ENCODE measurements around the gene BARD1.

DNA sequence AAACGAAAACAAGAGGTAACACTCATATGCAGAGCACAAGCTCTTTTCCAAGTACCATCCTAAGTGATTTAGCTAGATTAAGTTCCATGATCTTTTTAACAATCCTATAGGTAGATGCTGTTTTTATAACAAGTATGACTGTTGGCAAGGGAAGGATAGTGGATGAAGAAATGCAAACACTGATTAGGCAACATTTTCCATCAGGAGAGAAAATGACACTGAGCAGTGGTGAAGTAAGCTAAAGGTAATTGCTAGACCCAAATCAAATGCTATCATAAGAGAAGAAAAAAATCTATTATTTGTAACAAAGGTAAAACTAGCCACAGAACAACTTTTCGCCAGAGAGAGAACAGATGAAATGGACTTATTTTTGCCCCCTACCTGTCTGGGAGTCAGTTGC is 34.3 kb upstream of the BARD1 start:
- TF ChIP-seq POLR2A (IDR thresholded peaks at IDR 0.05) = no peak
- no peak for TF ChIP-seq CTCF (IDR thresholded peaks at IDR 0.05)
